Measurements from ENCODE around the gene KHDRBS1.

GRCh38 chr1:32032275-32032615 lies 18.6 kb downstream of the KHDRBS1 start:
- TF ChIP-seq CTCF (conservative IDR thresholded peaks at IDR 0.05; ENCODE audit: low read length), result no peak
- no peak for TF ChIP-seq EZH2phosphoT487 (IDR thresholded peaks at IDR 0.05; ENCODE audit: borderline replicate concordance)

Data from Loucy (cell line).